Measurements from ENCODE around the gene ATG4C. TPM values are rescaled to one million over a fixed set of nuclear protein-coding genes. Genes with fewer than 3 reads are reported as not detected.

Gene ATG4C
- total RNA-seq, 4 donors from 2014 or later: 2.3 to 4.8 (median 4.4) TPM

- TF ChIP-seq CTCF (IDR thresholded peaks at IDR 0.05) (no peak), POLR2A (IDR thresholded peaks at IDR 0.05) (no peak)
- no peak overlapping the region for H3K4me3 ChIP-seq (ENCODE audit: low read depth, poor library complexity, severe bottlenecking)
- DNase-seq (ENCODE audit: low spot score in 2 of 2): no peak
- intact Hi-C loops (cut with DNase I; ENCODE audit: low total_unique reads): no loop called here
- 86 to 88% methylated on average over 6 of the region's 6 CpGs for WGBS, 2 donors
These were observed 121.4 kb downstream of the ATG4C start for GRCh38 chr1:62905309-62905708.

- 87 to 88% methylated on average over 8 of the region's 8 CpGs for WGBS, 2 donors
- no peak overlapping the region for H3K4me3 ChIP-seq (ENCODE audit: low read depth, poor library complexity, severe bottlenecking)
- TF ChIP-seq POLR2A (IDR thresholded peaks at IDR 0.05) (no peak), CTCF (IDR thresholded peaks at IDR 0.05) (no peak)
- intact Hi-C loops (cut with DNase I; ENCODE audit: low total_unique reads): no loop called here
- DNase-seq (ENCODE audit: low spot score in 2 of 2): no peak
These were observed 121.9 kb downstream of the ATG4C start for GRCh38 chr1:62905872-62906271.

GRCh38 chr1:62906428-62906886, 122.5 kb downstream of the ATG4C start:
- no peak overlapping the region for H3K4me3 ChIP-seq (ENCODE audit: low read depth, poor library complexity, severe bottlenecking)
- WGBS, 2 donors: 73 to 76% methylated on average over 9 of the region's 9 CpGs
- no peak for DNase-seq (ENCODE audit: low spot score in 2 of 2)
- TF ChIP-seq POLR2A (IDR thresholded peaks at IDR 0.05) (no peak), CTCF (IDR thresholded peaks at IDR 0.05) (no peak)
- intact Hi-C loops (cut with DNase I; ENCODE audit: low total_unique reads): no loop called here

GRCh38 chr1:62908168-62908695, 124.3 kb downstream of the ATG4C start:
- WGBS, 2 donors: 52 to 61% methylated on average over 2 of the region's 2 CpGs
- TF ChIP-seq POLR2A (IDR thresholded peaks at IDR 0.05) (no peak), CTCF (IDR thresholded peaks at IDR 0.05) (no peak)
- DNase-seq (ENCODE audit: low spot score in 2 of 2): no peak
- no peak overlapping the region for H3K4me3 ChIP-seq (ENCODE audit: low read depth, poor library complexity, severe bottlenecking)
- intact Hi-C loops (cut with DNase I; ENCODE audit: low total_unique reads): no loop called here

GRCh38 chr1:62912028-62912638, 128.2 kb downstream of the ATG4C start:
- H3K4me3 ChIP-seq (ENCODE audit: low read depth, poor library complexity, severe bottlenecking): no peak overlapping the region
- no peak for DNase-seq (ENCODE audit: low spot score in 2 of 2)
- intact Hi-C loops (cut with DNase I; ENCODE audit: low total_unique reads): no loop called here
- no peak for TF ChIP-seq POLR2A (IDR thresholded peaks at IDR 0.05)
- no peak for TF ChIP-seq CTCF (IDR thresholded peaks at IDR 0.05)

Other genes starting within 250 kb of the ATG4C start
- not detected for gene ANGPTL3, start 186.6 kb upstream of the ATG4C start, total RNA-seq
- 10 to 100 TPM; 27.0 to 67.5 (median 29.4) TPM for gene DOCK7, start 95.7 kb upstream of the ATG4C start, total RNA-seq